ENCODE measurements around the gene SAG. TPM values are rescaled to one million over a fixed set of nuclear protein-coding genes. Genes with fewer than 3 reads are reported as not detected.

The SAG gene
- total and polyA plus RNA-seq, 8 donors = 1.5 TPM; not detected in 7

- Histone ChIP-seq H3K27me3 (no peaks in the 10 kb centered on the region), H3K9me3 (no peaks in the 10 kb centered on the region), H3K27ac (no peak overlapping the region), H3K36me3 (no peaks in the 10 kb centered on the region), H3K4me3 (no peak overlapping the region), H3K4me1 (no peaks in the 10 kb centered on the region)
- no peak for DNase-seq
- no peak for TF ChIP-seq EP300 (IDR thresholded peaks at IDR 0.05)
- TF ChIP-seq, protein P1, sequence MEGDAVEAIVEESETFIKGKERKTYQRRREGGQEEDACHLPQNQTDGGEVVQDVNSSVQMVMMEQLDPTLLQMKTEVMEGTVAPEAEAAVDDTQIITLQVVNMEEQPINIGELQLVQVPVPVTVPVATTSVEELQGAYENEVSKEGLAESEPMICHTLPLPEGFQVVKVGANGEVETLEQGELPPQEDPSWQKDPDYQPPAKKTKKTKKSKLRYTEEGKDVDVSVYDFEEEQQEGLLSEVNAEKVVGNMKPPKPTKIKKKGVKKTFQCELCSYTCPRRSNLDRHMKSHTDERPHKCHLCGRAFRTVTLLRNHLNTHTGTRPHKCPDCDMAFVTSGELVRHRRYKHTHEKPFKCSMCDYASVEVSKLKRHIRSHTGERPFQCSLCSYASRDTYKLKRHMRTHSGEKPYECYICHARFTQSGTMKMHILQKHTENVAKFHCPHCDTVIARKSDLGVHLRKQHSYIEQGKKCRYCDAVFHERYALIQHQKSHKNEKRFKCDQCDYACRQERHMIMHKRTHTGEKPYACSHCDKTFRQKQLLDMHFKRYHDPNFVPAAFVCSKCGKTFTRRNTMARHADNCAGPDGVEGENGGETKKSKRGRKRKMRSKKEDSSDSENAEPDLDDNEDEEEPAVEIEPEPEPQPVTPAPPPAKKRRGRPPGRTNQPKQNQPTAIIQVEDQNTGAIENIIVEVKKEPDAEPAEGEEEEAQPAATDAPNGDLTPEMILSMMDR (IDR thresholded peaks at IDR 0.05) = no peak
- TF ChIP-seq POLR2AphosphoS5 (IDR thresholded peaks at IDR 0.05) = no peak
- TF ChIP-seq POLR2A (IDR thresholded peaks at IDR 0.05) = no peak
- 91 to 92% (median 92%) methylated on average over 17 to 20 of the region's 20 CpGs for WGBS, 5 donors
- intact Hi-C loops (cut with DNase I; ENCODE audit: low total_unique reads) = no loop called here
These were observed 6.7 kb downstream of the SAG start for GRCh38 chr2:233314180-233314925.

- Histone ChIP-seq H3K9me3 (no peaks in the 10 kb centered on the region), H3K4me1 (no peaks in the 10 kb centered on the region), H3K27ac (no peak overlapping the region), H3K27me3 (no peaks in the 10 kb centered on the region), H3K4me3 (no peak overlapping the region), H3K36me3 (no peaks in the 10 kb centered on the region)
- 78 to 86% (median 83%) methylated on average over 7 of the region's 7 CpGs for WGBS, 5 donors
- TF ChIP-seq POLR2A (IDR thresholded peaks at IDR 0.05) = no peak
- TF ChIP-seq, protein P1 (IDR thresholded peaks at IDR 0.05) = no peak
- TF ChIP-seq POLR2AphosphoS5 (IDR thresholded peaks at IDR 0.05) = no peak
- no peak for TF ChIP-seq EP300 (IDR thresholded peaks at IDR 0.05)
- DNase-seq = no peak
- intact Hi-C loops (cut with DNase I; ENCODE audit: low total_unique reads) = no loop called here
These were observed 9.8 kb downstream of the SAG start for GRCh38 chr2:233317196-233317943.

DNA sequence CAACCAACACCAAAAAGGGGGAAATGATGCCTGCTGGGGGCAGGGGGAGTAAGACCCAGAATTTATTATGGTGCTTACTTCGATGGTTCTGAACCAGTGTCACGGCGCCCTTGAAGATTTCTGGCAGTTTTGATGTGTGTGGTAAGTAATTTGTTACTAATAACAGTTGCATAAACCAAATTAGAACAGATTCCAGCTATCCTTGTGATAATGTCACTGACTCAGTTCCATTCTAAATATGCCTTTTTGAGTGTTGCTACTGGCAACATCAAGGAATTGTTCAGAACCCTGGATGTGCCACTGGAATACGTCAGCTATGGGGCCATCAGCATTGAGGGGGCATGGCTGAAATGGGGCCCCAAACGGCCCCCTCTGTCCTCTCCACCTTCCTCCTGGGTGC lies 11.6 kb downstream of the SAG start:
- Histone ChIP-seq H3K36me3 (no peaks in the 10 kb centered on the region), H3K4me1 (no peaks in the 10 kb centered on the region), H3K4me3 (no peak overlapping the region), H3K27me3 (no peaks in the 10 kb centered on the region), H3K27ac (no peak overlapping the region), H3K9me3 (no peaks in the 10 kb centered on the region)
- WGBS, 5 donors = 76 to 90% (median 80%) methylated on average over 5 of the region's 5 CpGs
- no peak for DNase-seq
- intact Hi-C loops (cut with DNase I; ENCODE audit: low total_unique reads) = no loop called here
- no peak for TF ChIP-seq POLR2AphosphoS5 (IDR thresholded peaks at IDR 0.05)
- TF ChIP-seq, protein P1 (IDR thresholded peaks at IDR 0.05) = no peak
- no peak for TF ChIP-seq POLR2A (IDR thresholded peaks at IDR 0.05)
- TF ChIP-seq EP300 (IDR thresholded peaks at IDR 0.05) = no peak

- Histone ChIP-seq H3K4me1 (no peaks in the 10 kb centered on the region), H3K4me3 (no peak overlapping the region), H3K9me3 (no peaks in the 10 kb centered on the region), H3K36me3 (no peaks in the 10 kb centered on the region), H3K27me3 (no peaks in the 10 kb centered on the region), H3K27ac (no peak overlapping the region)
- WGBS, 5 donors = 91 to 97% (median 95%) methylated on average over 17 of the region's 17 CpGs
- DNase-seq = no peak
- intact Hi-C loops (cut with DNase I; ENCODE audit: low total_unique reads) = no loop called here
- TF ChIP-seq POLR2A (IDR thresholded peaks at IDR 0.05) (no peak), EP300 (IDR thresholded peaks at IDR 0.05) (no peak), POLR2AphosphoS5 (IDR thresholded peaks at IDR 0.05) (no peak)
- TF ChIP-seq, protein P1 (IDR thresholded peaks at IDR 0.05) = no peak
These were observed 12.9 kb downstream of the SAG start for GRCh38 chr2:233320470-233320869.

All from stomach (tissue), 9 donors.